IMR-90 (cell line): ENCODE measurements around the gene VCP. TPM values are rescaled to one million over a fixed set of nuclear protein-coding genes. Genes with fewer than 3 reads are reported as not detected.

Source experiments
- microRNA-seq, 2 experiments: library from miRNA; stranded (forward) in 1 of 2; unstranded in 1 of 2; fragments of 10-50 nt in 1 of 2; fragments of <30 nt in 1 of 2; gene quantifications in 1 of 2; microRNA quantifications in 1 of 2; one replicate each; pipeline versions ENCODE3 to v1.1.0; 2013 to 2020; ENCODE audit not compliant: insufficient read depth in 1 of 2, insufficient read length in 1 of 2, unreplicated experiment in 1 of 2
- polyA plus RNA-seq, 3 experiments: library from polyadenylated mRNA; depleted of rRNA; stranded (reverse); fragments of >200 nt; gene quantifications; 2 replicates each; pipeline ENCODE4 v1.2.3, GENCODE V29; 2012; ENCODE audit warnings: low replicate concordance in 1 of 3
- small RNA-seq, 5 experiments: library from RNA; depleted of rRNA; stranded (forward); fragments of <200 nt; gene quantifications; one replicate each; pipeline ENCODE3, GENCODE V24; 2012
- total RNA-seq: library from RNA; depleted of rRNA; stranded (reverse); fragments of >200 nt; gene quantifications from 2 replicates; pipeline ENCODE4 v1.2.3, GENCODE V29; 2012; rRNA removed

The VCP gene
- total and polyA plus RNA-seq, 2 of the 4 experiments (the other 2 are of a cell fraction): 292 to 516 TPM

Small RNAs within 50 kb of the gene (microRNA-seq; reads per million reads assigned to microRNA genes)
- gene RN7SL338P (ENCODE audit: insufficient read depth, insufficient read length): not detected

Small RNAs within 50 kb of the gene (small RNA-seq; reads per million reads assigned to genes)
- 0 reads per million in 5 experiments for gene RN7SL338P

Other genes starting within 250 kb of the VCP start
- not detected in 2 replicates for gene PHF24, start 114.3 kb downstream of the VCP start, total RNA-seq
- 0.02 TPM in 1 of 2 replicates, not detected in the other for gene PHF24, start 114.3 kb downstream of the VCP start, polyA plus RNA-seq (2012; rRNA removed)
- 11.7 and 14.9 TPM in 2 replicates for gene DNAJB5, start 82.9 kb downstream of the VCP start, total RNA-seq
- 9.9 and 11.4 TPM in 2 replicates for gene DNAJB5, start 82.9 kb downstream of the VCP start, polyA plus RNA-seq (2012; rRNA removed)
- 13.9 and 16.1 TPM in 2 replicates for gene FANCG, start 7.3 kb upstream of the VCP start, total RNA-seq
- 19.3 and 20.4 TPM in 2 replicates for gene FANCG, start 7.3 kb upstream of the VCP start, polyA plus RNA-seq (2012; rRNA removed)
- gene PIGO, start 24.0 kb upstream of the VCP start, total RNA-seq: 8.1 and 9.3 TPM in 2 replicates
- 17.9 and 18.2 TPM in 2 replicates for gene PIGO, start 24.0 kb upstream of the VCP start, polyA plus RNA-seq (2012; rRNA removed)
- 232 and 250 TPM in 2 replicates for gene STOML2, start 30.5 kb upstream of the VCP start, total RNA-seq
- 177 and 179 TPM in 2 replicates for gene STOML2, start 30.5 kb upstream of the VCP start, polyA plus RNA-seq (2012; rRNA removed)
- gene ATOSB, start 43.2 kb upstream of the VCP start, total RNA-seq: 12.0 and 13.3 TPM in 2 replicates
- 37.7 and 40.2 TPM in 2 replicates for gene ATOSB, start 43.2 kb upstream of the VCP start, polyA plus RNA-seq (2012; rRNA removed)
- gene UNC13B, start 89.4 kb upstream of the VCP start, total RNA-seq: 12.2 and 14.3 TPM in 2 replicates
- gene UNC13B, start 89.4 kb upstream of the VCP start, polyA plus RNA-seq (2012; rRNA removed): 6.5 and 7.5 TPM in 2 replicates